Retinal pigment epithelial cell (primary cell): ENCODE measurements around the gene PAGE1.
"Not testable (repeated sequence)": the region's sequence is repeated elsewhere in the genome, so short reads cannot be mapped to it uniquely, and the experiment has no call there.

Experiments used
- DNase-seq: peaks from one replicate; pipeline ENCODE4 v3.0.0-alpha.2; 2010; ENCODE audit warnings: low read depth
- H3K4me3 ChIP-seq: 2 replicates; pipeline ENCODE4 v1.5.1; 2011; ENCODE audit warnings: mild to moderate bottlenecking, low read length, control low read depth, moderate library complexity
- CTCF ChIP-seq: conservative IDR thresholded peaks from 2 replicates; pipeline ENCODE4 v1.5.1; 2011; ENCODE audit warnings: low read depth, low read length, control low read depth, inconsistent platforms

Gene PAGE1, protein sequence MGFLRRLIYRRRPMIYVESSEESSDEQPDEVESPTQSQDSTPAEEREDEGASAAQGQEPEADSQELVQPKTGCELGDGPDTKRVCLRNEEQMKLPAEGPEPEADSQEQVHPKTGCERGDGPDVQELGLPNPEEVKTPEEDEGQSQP

GRCh38 chrX:49695276-49696180 lies at the start of gene PAGE1:
PAGE1 (minus strand) TSS chrX:49695984; CDS start chrX:49694770, 1,214 bp downstream.
- no peak within 1 kb of the TSS for H3K4me3 ChIP-seq
- no peak for TF ChIP-seq CTCF
- DNase-seq: no peak

GRCh38 chrX:49741501-49741900 lies 45.7 kb upstream of the PAGE1 start:
- DNase-seq: not testable (repeated sequence)

GRCh38 chrX:49727847-49728246 lies 32.1 kb upstream of the PAGE1 start:
- DNase-seq: no peak
- no peak for TF ChIP-seq CTCF

More at GRCh38 chrX:49741501-49741900, 45.7 kb upstream of the PAGE1 start:
- not testable (repeated sequence) for H3K4me3 ChIP-seq

GRCh38 chrX:49726966-49727365 lies 31.2 kb upstream of the PAGE1 start:
- H3K4me3 ChIP-seq: no peak overlapping the region
- no peak for DNase-seq
- no peak for TF ChIP-seq CTCF

More at GRCh38 chrX:49727847-49728246, 32.1 kb upstream of the PAGE1 start:
- H3K4me3 ChIP-seq: no peak overlapping the region

GRCh38 chrX:49725923-49726904 lies 30.4 kb upstream of the PAGE1 start:
- H3K4me3 ChIP-seq: no peak overlapping the region
- no peak for DNase-seq
- no peak for TF ChIP-seq CTCF

DNA sequence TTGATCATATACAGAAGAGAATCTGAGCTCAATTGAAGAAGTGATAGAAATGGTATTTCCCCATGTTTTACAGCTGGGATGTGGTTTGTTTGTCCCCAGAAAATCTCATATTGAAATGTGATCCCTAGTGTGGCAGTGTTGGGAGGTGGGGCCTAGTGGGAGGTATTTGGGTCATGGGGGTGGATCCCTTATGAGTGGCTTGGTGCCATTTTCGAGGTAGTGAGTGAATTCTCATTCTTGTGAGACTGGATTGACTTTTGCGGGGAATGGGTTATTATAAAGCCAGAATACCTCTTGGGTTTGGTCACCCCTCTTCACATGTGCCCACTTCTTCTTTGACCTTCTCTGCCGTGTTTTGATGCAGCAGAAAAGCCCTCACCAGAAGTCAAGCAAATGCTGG lies 29.6 kb upstream of the PAGE1 start:
- TF ChIP-seq CTCF: no peak
- no peak for DNase-seq
- no peak overlapping the region for H3K4me3 ChIP-seq

DNA sequence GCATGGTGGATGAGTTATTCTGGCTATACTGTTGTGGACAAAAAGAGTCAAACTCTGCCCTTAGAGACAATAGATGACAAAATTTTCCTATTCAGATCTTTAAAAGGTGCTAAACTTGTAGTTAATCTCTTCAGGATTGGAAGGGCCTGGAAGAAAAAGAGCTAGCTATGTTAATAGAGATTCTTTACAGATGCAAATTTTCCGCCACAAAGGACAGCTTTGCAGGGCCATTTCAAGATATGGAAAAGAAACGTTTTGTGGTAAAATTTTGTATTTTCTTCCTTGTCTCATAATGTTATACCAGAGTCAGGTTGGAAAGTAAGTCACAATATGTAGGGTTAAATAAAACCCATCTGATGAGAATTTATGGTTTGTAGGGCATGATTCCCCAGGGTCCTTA lies 24.3 kb upstream of the PAGE1 start:
- not testable (repeated sequence) for H3K4me3 ChIP-seq

More for the DNA sequence above, 24.3 kb upstream of the PAGE1 start:
- not testable (repeated sequence) for DNase-seq
